GM12878 (cell line): ENCODE results near the gene GKN1. TPM values are rescaled to one million over a fixed set of nuclear protein-coding genes. Genes with fewer than 3 reads are reported as not detected.

Experiments
- ATAC-seq: fragments of 200-7000 bp; cut with Tn5 transposase; 3 replicates; pipeline ENCODE4 v1.9.1; 2020; ENCODE audit warnings: mild to moderate bottlenecking, moderate library complexity
- BruUV-seq: library from RNA; stranded (reverse); fragments of 400-500 nt; replicated peaks from 2 replicates; lab custom pipeline; 2021; lab: Mats Ljungman, UMichigan
- CTCF ChIA-PET: fragments of 300-600 bp; sonication (Branson Sonifier 250); formaldehyde crosslinking; extraction: SDS; loops from one replicate; lab custom pipeline; 2021; ENCODE audit warnings: inconsistent platforms; lab: Yijun Ruan, JAX
- POLR2A ChIA-PET: fragments of 350-600 bp; formaldehyde crosslinking; extraction: SDS; loops from one replicate; lab custom pipeline; 2021; ENCODE audit warnings: inconsistent platforms; lab: Charles Lee
- RAD21 ChIA-PET: fragments of 300-600 bp; sonication (Branson Sonifier 250); formaldehyde crosslinking; loops from one replicate; lab custom pipeline; 2023; ENCODE audit warnings: antibody characterized with exemption; ENCODE audit not compliant: unreplicated experiment; lab: Charles Lee
- SMC1A ChIA-PET: fragments of 300-600 bp; sonication (Branson Sonifier 250); formaldehyde crosslinking; loops from one replicate; lab custom pipeline; 2023; ENCODE audit not compliant: unreplicated experiment, uncharacterized antibody; lab: Charles Lee
- DNase-seq: peaks from one replicate; pipeline ENCODE4 v3.0.0-alpha.2; 2011; ENCODE audit warnings: low read depth, low spot score
- FAIRE-seq: peaks from 3 replicates; lab custom pipeline; 2011; peaks lifted over from hg19 to GRCh38; lab: Jason Lieb, UNC
- H2AFZ ChIP-seq: 2 replicates; pipeline ENCODE4 v1.6.0; 2011; ENCODE audit warnings: low read depth, low read length, control low read depth; ENCODE audit not compliant: control insufficient read depth
- H3K27ac ChIP-seq: 2 replicates; pipeline ENCODE4 v1.5.1; 2011; ENCODE audit warnings: control low read depth; ENCODE audit not compliant: control insufficient read depth, insufficient read depth
- H3K27me3 ChIP-seq, 2 experiments: replicated peaks in 1 of 2; 2 replicates each; pipeline versions ENCODE4 v1.6.0 to v1.6.1; 2011; ENCODE audit warnings: low read length in 1 of 2; ENCODE audit not compliant: control insufficient read depth in 2 of 2, insufficient read depth in 2 of 2
- H3K36me3 ChIP-seq, 2 experiments: 2 replicates each; pipeline ENCODE4 v1.5.1; 2011; ENCODE audit warnings: low read length in 1 of 2; ENCODE audit not compliant: control insufficient read depth in 2 of 2, insufficient read depth in 2 of 2
- H3K4me1 ChIP-seq: 2 replicates; pipeline ENCODE4 v1.6.1; 2011; ENCODE audit warnings: mild to moderate bottlenecking, low read length, moderate library complexity, mixed read lengths; ENCODE audit not compliant: control insufficient read depth, insufficient read depth
- H3K4me2 ChIP-seq: 2 replicates; pipeline ENCODE4 v1.6.0; 2011; ENCODE audit warnings: control low read depth; ENCODE audit not compliant: control insufficient read depth, insufficient read depth
- H3K4me3 ChIP-seq: fragments of 200-600 bp; sonication (generic); 2 replicates; pipeline ENCODE4 v1.5.1; 2016
- H3K79me2 ChIP-seq: 2 replicates; pipeline ENCODE4 v1.6.0; 2011; ENCODE audit warnings: low read length; ENCODE audit not compliant: control insufficient read depth, insufficient read depth
- H3K9ac ChIP-seq: 2 replicates; pipeline ENCODE4 v1.8.0; 2011; ENCODE audit warnings: low read length, control low read depth, mixed read lengths; ENCODE audit not compliant: control insufficient read depth, insufficient read depth
- H3K9me3 ChIP-seq: replicated peaks from 3 replicates; pipeline ENCODE4 v1.5.1; 2011; ENCODE audit warnings: mild to moderate bottlenecking, low read length; ENCODE audit not compliant: control insufficient read depth, insufficient read depth
- H4K20me1 ChIP-seq: 2 replicates; pipeline ENCODE4 v1.6.0; 2011; ENCODE audit not compliant: control insufficient read depth, insufficient read depth
- E4F1 ChIP-seq: fragments of 450-650 bp; IDR thresholded peaks from 2 replicates; pipeline ENCODE4 v1.6.1; 2018; ENCODE audit warnings: borderline replicate concordance, mild to moderate bottlenecking; ENCODE audit not compliant: partially characterized antibody
- whole genome bisulfite sequencing: methylation state at CpG from one replicate; pipeline ENCODE4 v1.1.6; 2016; ENCODE audit warnings: low lambda C conversion rate; ENCODE audit not compliant: insufficient replicate concordance, insufficient coverage; ENCODE audit errors: missing lambda C conversion rate; 5-methylcytosine and 5-hydroxymethylcytosine counted together
- in situ Hi-C: fragments of 300-500 bp; cut with MboI; formaldehyde crosslinking; loops from 9 replicates; pipeline ENCODE4 v1.14.3; 2018; ENCODE audit warnings: mixed read lengths
- intact Hi-C: fragments of 100-400 bp; cut with micrococcal nuclease; formaldehyde crosslinking; loops from one replicate; pipeline ENCODE4 v1.14.2; 2022; ENCODE audit not compliant: unreplicated experiment
- polyA plus RNA-seq, 11 experiments: library from polyadenylated mRNA; depleted of rRNA in 4 of 11; unstranded in 6 of 11; stranded (reverse) in 5 of 11; fragments of >200 nt; fragmentation: Nextera tagmentation in 4 of 11; fragmentation: Illumina TruSeq in 1 of 11; extraction: Ambion mirVana in 4 of 11; extraction: Trizol in 1 of 11; gene quantifications; 1 replicate in 1 of 11; 2 replicates in 10 of 11; pipeline versions ENCODE4 v1.2.1 to v1.2.3, GENCODE V29; 2011 to 2016; ENCODE audit warnings: inconsistent platforms in 2 of 11, missing spikeins in 2 of 11, low read depth in 1 of 11
- total RNA-seq, 4 experiments: library from RNA; depleted of rRNA in 3 of 4; stranded (reverse); fragments of >200 nt in 3 of 4; fragmentation: Illumina TruSeq in 1 of 4; extraction: Trizol in 1 of 4; gene quantifications; 2 replicates each; pipeline versions ENCODE4 v1.2.1 to v1.2.3, GENCODE V29; 2013 to 2021
- TF ChIP-seq, protein P1 (sequence below): fragments of 450-650 bp; IDR thresholded peaks from 2 replicates; pipeline ENCODE4 v1.6.1; 2017; ENCODE audit warnings: mild to moderate bottlenecking

Gene GKN1
- total and polyA plus RNA-seq, 10 of the 15 experiments (the other 5 are each of a cell fraction or from before 2014, with no cell fraction given): not detected

DNA sequence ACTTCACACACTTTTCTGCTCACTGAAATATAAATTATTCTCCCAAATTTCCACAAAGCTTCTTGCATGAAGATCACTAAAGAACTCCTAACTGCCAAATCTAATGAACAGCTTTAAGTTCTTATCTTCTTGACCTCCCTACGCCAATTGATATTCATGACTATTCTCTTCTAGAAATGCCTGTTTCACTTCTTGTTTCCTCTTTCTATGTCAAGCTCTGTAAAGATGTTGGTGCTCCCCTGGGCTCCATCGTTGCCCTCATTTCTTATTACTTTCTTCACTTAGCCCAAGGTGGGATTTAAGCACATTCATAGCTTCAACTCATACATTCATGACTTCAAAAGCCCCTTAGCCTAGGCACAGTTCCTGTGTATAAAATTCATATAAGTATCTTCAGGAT, 29.3 kb downstream of the GKN1 start:
- H3K4me2 ChIP-seq: no peak overlapping the region
- BruUV-seq: no TSS peak
- RAD21 ChIA-PET: no interaction called here
- no peaks in the 10 kb centered on the region for H3K4me1 ChIP-seq
- no peak for DNase-seq
- no peak overlapping the region for H3K4me3 ChIP-seq
- H3K36me3 ChIP-seq: no peaks in the 10 kb centered on the region
- no peaks in the 10 kb centered on the region for H3K9me3 ChIP-seq
- whole genome bisulfite sequencing: 0% methylated on average over 2 of the region's 2 CpGs
- intact Hi-C loops: no loop called here
- H3K9ac ChIP-seq: no peak overlapping the region
- TF ChIP-seq E4F1: no peak
- TF ChIP-seq, protein P1, sequence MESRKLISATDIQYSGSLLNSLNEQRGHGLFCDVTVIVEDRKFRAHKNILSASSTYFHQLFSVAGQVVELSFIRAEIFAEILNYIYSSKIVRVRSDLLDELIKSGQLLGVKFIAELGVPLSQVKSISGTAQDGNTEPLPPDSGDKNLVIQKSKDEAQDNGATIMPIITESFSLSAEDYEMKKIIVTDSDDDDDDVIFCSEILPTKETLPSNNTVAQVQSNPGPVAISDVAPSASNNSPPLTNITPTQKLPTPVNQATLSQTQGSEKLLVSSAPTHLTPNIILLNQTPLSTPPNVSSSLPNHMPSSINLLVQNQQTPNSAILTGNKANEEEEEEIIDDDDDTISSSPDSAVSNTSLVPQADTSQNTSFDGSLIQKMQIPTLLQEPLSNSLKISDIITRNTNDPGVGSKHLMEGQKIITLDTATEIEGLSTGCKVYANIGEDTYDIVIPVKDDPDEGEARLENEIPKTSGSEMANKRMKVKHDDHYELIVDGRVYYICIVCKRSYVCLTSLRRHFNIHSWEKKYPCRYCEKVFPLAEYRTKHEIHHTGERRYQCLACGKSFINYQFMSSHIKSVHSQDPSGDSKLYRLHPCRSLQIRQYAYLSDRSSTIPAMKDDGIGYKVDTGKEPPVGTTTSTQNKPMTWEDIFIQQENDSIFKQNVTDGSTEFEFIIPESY: no peak
- TF ChIP-seq, all 136 proteins: peak for 0
- Histone ChIP-seq H3K27ac (no peak overlapping the region), H4K20me1 (no peaks in the 10 kb centered on the region), H3K27me3 (no peaks in the 10 kb centered on the region; a peak in 1 of 4 replicates), H3K79me2 (no peaks in the 10 kb centered on the region), H2AFZ (no peak overlapping the region)
- in situ Hi-C loops: loop anchor here (25.0 kb wide), 1 partner anchor 709 kb away; no protein-coding TSS in a partner anchor
- no peak for FAIRE-seq
- CTCF ChIA-PET: no interaction called here
- SMC1A ChIA-PET: no interaction called here
- ATAC-seq: no peak
- POLR2A ChIA-PET: interaction anchor here (1.1 kb wide), 1 partner anchor 10 kb away, joined by 3 read pairs; no protein-coding TSS in a partner anchor
